MCF 10A (cell line): Measurements from ENCODE around the gene TANC2. TPM values are rescaled to one million over a fixed set of nuclear protein-coding genes. Genes with fewer than 3 reads are reported as not detected.

Experiments used
- BruUV-seq: library from RNA; stranded (reverse); fragments of 400-500 nt; replicated peaks from 2 replicates; lab custom pipeline; 2021; lab: Mats Ljungman, UMichigan
- CTCF ChIA-PET: fragments of 300-600 bp; sonication (Branson Sonifier 250); formaldehyde crosslinking; extraction: SDS; loops from one replicate; lab custom pipeline; 2021; ENCODE audit warnings: antibody characterized with exemption, inconsistent platforms; lab: Yijun Ruan, JAX
- POLR2A ChIA-PET: fragments of 300-600, 350-650 bp; sonication (Branson Sonifier 250); formaldehyde crosslinking; extraction: SDS; loops from one replicate; lab custom pipeline; 2020; ENCODE audit warnings: antibody characterized with exemption, inconsistent platforms; lab: Yijun Ruan, JAX
- DNase-seq: peaks from one replicate; pipeline ENCODE4 v3.0.0-alpha.2; 2018; ENCODE audit not compliant: unreplicated experiment
- H3K27ac Mint-ChIP-seq: one replicate; pipeline ENCODE4 v1.8.0; 2022; ENCODE audit warnings: mild to moderate bottlenecking, low read depth, mixed read lengths; ENCODE audit not compliant: unreplicated experiment
- H3K27me3 Mint-ChIP-seq: one replicate; pipeline ENCODE4 v1.8.0; 2022; ENCODE audit warnings: mixed read lengths; ENCODE audit not compliant: insufficient read depth, unreplicated experiment
- H3K36me3 Mint-ChIP-seq: one replicate; pipeline ENCODE4 v1.8.0; 2022; ENCODE audit warnings: mild to moderate bottlenecking, moderate library complexity, mixed read lengths; ENCODE audit not compliant: insufficient read depth, unreplicated experiment
- H3K4me1 Mint-ChIP-seq: one replicate; pipeline ENCODE4 v1.8.0; 2022; ENCODE audit warnings: mixed read lengths; ENCODE audit not compliant: insufficient read depth, unreplicated experiment
- H3K4me3 Mint-ChIP-seq: one replicate; pipeline ENCODE4 v1.8.0; 2022; ENCODE audit warnings: mild to moderate bottlenecking, moderate library complexity, mixed read lengths; ENCODE audit not compliant: unreplicated experiment
- H3K9me3 Mint-ChIP-seq: one replicate; pipeline ENCODE4 v1.8.0; 2022; ENCODE audit warnings: mixed read lengths; ENCODE audit not compliant: unreplicated experiment
- CTCF ChIP-seq: fragments of 200-600 bp; IDR thresholded peaks from one replicate; pipeline ENCODE4 v1.8.0; 2022; ENCODE audit warnings: antibody characterized with exemption, mild to moderate bottlenecking; ENCODE audit not compliant: unreplicated experiment
- intact Hi-C: fragments of 100-400 bp; cut with micrococcal nuclease; formaldehyde crosslinking; loops from 2 replicates; pipeline ENCODE4 v1.14.1; 2022
- total RNA-seq: library from RNA; stranded (reverse); gene quantifications from 2 replicates; pipeline ENCODE4 v1.2.3, GENCODE V29; 2022

The TANC2 gene
- total RNA-seq, 1 experiment from 2014 or later, result 141 TPM

- CTCF ChIA-PET, result interaction anchor here (0.6 kb wide), 2 partner anchors 14 to 317 kb away, joined by 3 to 4 read pairs; no protein-coding TSS in a partner anchor
- peaks cover 14% of the 10 kb centered on the region for H3K4me1 Mint-ChIP-seq
- BruUV-seq, result no TSS peak
These were observed 23.5 kb downstream of the TANC2 start for GRCh38 chr17:62989501-62989900.

GRCh38 chr17:62994931-62995330 lies 28.9 kb downstream of the TANC2 start:
- Mint-ChIP-seq H3K27ac (peak overlapping the region; percentile 46), H3K9me3 (no peaks in the 10 kb centered on the region), H3K4me1 (peaks cover 29% of the 10 kb centered on the region), H3K4me3 (no peak overlapping the region), H3K27me3 (no peaks in the 10 kb centered on the region), H3K36me3 (no peaks in the 10 kb centered on the region)
- DNase-seq, result no peak
- ChIA-PET POLR2A (interaction anchor here (0.6 to 1.6 kb wide), 7 partner anchors 9 to 246 kb away, joined by 3 to 5 read pairs (median 3); no protein-coding TSS in a partner anchor), CTCF (interaction anchor here (0.6 to 3.1 kb wide), 10 partner anchors 12 to 430 kb away, joined by 3 to 16 read pairs (median 3); no protein-coding TSS in a partner anchor)
- intact Hi-C loops, result loop anchor here (1.0 kb wide), 1 partner anchor 411 kb away; no protein-coding TSS in a partner anchor
- BruUV-seq, result no TSS peak
- TF ChIP-seq CTCF, result no peak

More at GRCh38 chr17:62989501-62989900, 23.5 kb downstream of the TANC2 start:
- H3K4me3 Mint-ChIP-seq, result no peak overlapping the region
- no peaks in the 10 kb centered on the region for H3K27me3 Mint-ChIP-seq
- peaks cover 2% of the 10 kb centered on the region for H3K9me3 Mint-ChIP-seq
- TF ChIP-seq CTCF, result no peak
- H3K36me3 Mint-ChIP-seq, result no peaks in the 10 kb centered on the region
- intact Hi-C loops, result no loop called here
- POLR2A ChIA-PET, result no interaction called here
- no peak for DNase-seq
- no peak overlapping the region for H3K27ac Mint-ChIP-seq

GRCh38 chr17:62995377-62995885 lies 29.4 kb downstream of the TANC2 start:
- Mint-ChIP-seq H3K4me1 (peaks cover 27% of the 10 kb centered on the region), H3K27me3 (no peaks in the 10 kb centered on the region), H3K9me3 (no peaks in the 10 kb centered on the region), H3K4me3 (no peak overlapping the region), H3K27ac (peak overlapping the region; percentile 46), H3K36me3 (no peaks in the 10 kb centered on the region)
- DNase-seq, result peak; percentile 47
- TF ChIP-seq CTCF, result peak; percentile 41
- BruUV-seq, result no TSS peak
- CTCF ChIA-PET, result interaction anchor here (0.6 to 3.1 kb wide), 13 partner anchors 12 to 613 kb away, joined by 3 to 16 read pairs (median 3); no protein-coding TSS in a partner anchor
- POLR2A ChIA-PET, result interaction anchor here (0.7 to 1.6 kb wide), 6 partner anchors 10 to 246 kb away, joined by 3 to 5 read pairs (median 4); no protein-coding TSS in a partner anchor
- intact Hi-C loops, result loop anchor here (1.0 kb wide), 1 partner anchor 411 kb away; no protein-coding TSS in a partner anchor

GRCh38 chr17:62996221-62996620 lies 30.2 kb downstream of the TANC2 start:
- CTCF ChIA-PET, result interaction anchor here (0.7 to 3.1 kb wide), 5 partner anchors 26 to 612 kb away, joined by 3 to 16 read pairs (median 3); no protein-coding TSS in a partner anchor
- Mint-ChIP-seq H3K36me3 (no peaks in the 10 kb centered on the region), H3K27me3 (no peaks in the 10 kb centered on the region), H3K9me3 (no peaks in the 10 kb centered on the region), H3K4me3 (no peak overlapping the region), H3K27ac (no peak overlapping the region), H3K4me1 (peaks cover 22% of the 10 kb centered on the region)
- BruUV-seq, result no TSS peak
- no peak for TF ChIP-seq CTCF
- POLR2A ChIA-PET, result no interaction called here
- no peak for DNase-seq
- intact Hi-C loops, result no loop called here
